GM21381 (cell line): ENCODE data around the gene ZNF568.

ENCODE experiments used
- ATAC-seq: cut with Tn5 transposase; IDR thresholded peaks from one replicate; pipeline ENCODE4 v1.9.1; 2021; ENCODE audit warnings: mild to moderate bottlenecking, moderate library complexity; ENCODE audit not compliant: unreplicated experiment

The ZNF568 gene

GRCh38 chr19:36997843-36998235, 81.7 kb downstream of the ZNF568 start:
- ATAC-seq: no peak

GRCh38 chr19:36999313-36999712, 83.2 kb downstream of the ZNF568 start:
- no peak for ATAC-seq

- ATAC-seq: no peak
Observed at GRCh38 chr19:37007587-37008220, 91.6 kb downstream of the ZNF568 start.

GRCh38 chr19:37009871-37010270, 93.7 kb downstream of the ZNF568 start:
- ATAC-seq: no peak

GRCh38 chr19:37012093-37012745, 96.1 kb downstream of the ZNF568 start:
- ATAC-seq: no peak

GRCh38 chr19:37014456-37014855, 98.3 kb downstream of the ZNF568 start:
- no peak for ATAC-seq

- ATAC-seq: no peak
Observed at GRCh38 chr19:37045140-37045539, 129.0 kb downstream of the ZNF568 start.
